NCI-H2171 treated with DMSO at 0.1 percent for 48 hours (cell line): ENCODE results near the gene BEND3.
"Not testable (repeated sequence)": the region's sequence is repeated elsewhere in the genome, so short reads cannot be mapped to it uniquely, and the experiment has no call there.

Experiments used
- DNase-seq: peaks from one replicate; lab custom pipeline; 2025; lab: John Stamatoyannopoulos, UW

The BEND3 gene

DNA sequence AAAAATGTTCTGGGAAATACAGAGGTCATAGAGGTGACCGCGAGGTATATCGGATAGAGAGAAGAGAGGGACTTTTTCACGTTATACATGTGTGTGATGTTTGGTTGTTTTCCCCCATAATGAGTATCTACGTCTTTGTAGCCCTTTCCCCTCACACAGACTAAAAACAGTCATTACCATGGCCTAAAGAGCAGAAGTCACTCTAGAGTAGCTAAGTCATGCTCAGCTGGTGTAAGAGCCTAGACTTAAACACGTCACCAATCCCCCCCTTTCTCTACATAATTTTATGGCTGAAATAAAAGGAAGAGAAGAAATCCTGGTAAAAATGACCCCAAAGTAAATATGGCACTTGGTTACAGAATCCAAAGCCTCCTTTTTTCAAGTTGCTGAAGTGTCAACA is 6.0 kb upstream of the BEND3 start:
- no peak for DNase-seq

- DNase-seq: no peak
Observed at GRCh38 chr6:107120404-107120803, 5.1 kb upstream of the BEND3 start.

- no peak for DNase-seq
Observed at GRCh38 chr6:107118976-107119375, 3.7 kb upstream of the BEND3 start.

DNA sequence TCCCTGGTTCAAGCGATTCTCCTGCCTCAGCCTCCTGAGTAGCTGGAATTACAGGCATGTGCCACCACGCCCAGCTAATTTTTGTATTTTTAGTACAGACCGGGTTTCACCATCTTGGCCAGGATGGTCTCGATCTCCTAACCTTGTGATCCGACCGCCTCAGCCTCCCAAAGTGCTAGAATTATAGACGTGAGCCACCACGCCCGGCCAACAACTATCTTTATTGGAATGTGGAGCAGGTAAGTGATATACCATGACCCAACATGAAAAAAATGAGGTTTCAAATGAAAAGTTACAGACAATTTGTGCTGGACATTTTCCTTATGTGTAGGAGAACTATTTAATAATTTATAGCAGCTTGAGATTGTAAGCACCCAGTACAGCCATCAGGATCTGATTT is 3.2 kb upstream of the BEND3 start:
- DNase-seq: not testable (repeated sequence)

- no peak for DNase-seq
Observed at GRCh38 chr6:107116931-107117330, 1.6 kb upstream of the BEND3 start.

GRCh38 chr6:107116328-107116892 is 1.1 kb upstream of the BEND3 start:
- peak; percentile 78 for DNase-seq

- DNase-seq: peak; percentile 78
Observed at GRCh38 chr6:107115695-107116327, 496 bp upstream of the BEND3 start.

- peak; percentile 79 for DNase-seq
Observed at GRCh38 chr6:107114213-107114925, 946 bp downstream of the BEND3 start.

DNA sequence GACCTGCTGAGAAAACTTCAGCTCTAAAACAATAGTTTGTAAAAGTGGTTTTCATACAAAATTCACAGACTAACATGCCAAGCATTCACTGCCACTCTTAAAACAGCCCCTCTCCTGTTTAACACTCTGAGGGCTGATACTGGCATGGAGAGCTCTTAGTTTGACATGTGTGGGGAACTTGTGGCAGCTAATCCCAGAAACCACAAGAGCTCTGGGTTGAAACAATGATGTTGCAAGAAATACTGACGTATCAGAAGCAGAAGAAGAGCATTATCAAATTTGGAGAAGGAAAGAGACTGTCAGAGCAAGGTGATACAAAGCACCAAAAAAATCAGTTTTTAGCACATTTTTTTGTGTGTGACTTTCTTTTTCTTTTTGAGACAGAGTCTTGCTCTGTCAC is 5.1 kb downstream of the BEND3 start:
- DNase-seq: no peak

- DNase-seq: no peak
Observed at GRCh38 chr6:107108201-107108890, 7.0 kb downstream of the BEND3 start.

GRCh38 chr6:107107791-107108190 is 7.5 kb downstream of the BEND3 start:
- DNase-seq: no peak

DNA sequence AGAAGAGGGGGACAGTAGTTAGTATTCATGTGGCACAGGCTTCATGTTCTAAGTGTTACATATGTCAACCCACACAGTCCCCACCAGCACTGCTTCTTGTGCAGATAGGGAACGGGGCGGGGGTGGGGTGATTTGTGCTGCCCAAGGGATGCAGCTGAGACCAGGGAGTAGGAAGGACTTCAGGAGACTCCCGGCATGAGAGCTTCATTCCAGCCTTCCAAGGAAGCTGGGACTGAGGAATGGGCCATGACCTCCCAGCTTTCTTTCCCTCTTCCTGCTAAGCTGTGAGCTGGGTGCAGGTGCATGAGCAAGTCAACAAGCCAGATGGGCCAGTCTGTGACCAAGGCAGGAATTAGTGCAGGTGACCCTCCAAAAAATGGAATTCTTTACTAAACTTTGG is 9.2 kb downstream of the BEND3 start:
- no peak for DNase-seq

- no peak for DNase-seq
Observed at GRCh38 chr6:107105511-107106116, 9.7 kb downstream of the BEND3 start.

GRCh38 chr6:107103082-107103481 is 12.2 kb downstream of the BEND3 start:
- no peak for DNase-seq

DNA sequence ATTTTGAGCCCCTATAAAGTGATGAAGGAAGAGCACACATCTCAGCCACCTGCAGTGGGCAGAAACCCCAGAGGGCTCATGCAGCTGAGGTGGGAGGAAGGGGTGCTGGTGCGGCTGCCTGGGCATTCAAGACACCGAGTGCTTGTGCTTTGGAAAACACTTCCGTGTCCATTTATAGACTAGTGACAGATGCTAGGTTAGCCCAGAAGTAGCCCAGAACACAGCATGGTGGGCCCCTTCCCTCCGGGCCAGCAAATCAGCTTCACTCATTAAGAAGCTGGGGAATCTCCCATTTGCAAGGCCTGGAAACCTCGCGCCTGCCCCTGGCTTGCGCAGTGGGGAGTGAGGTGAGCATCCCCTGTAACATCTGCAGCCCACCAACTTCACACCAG is 12.9 kb downstream of the BEND3 start:
- DNase-seq: peak; percentile 14

DNA sequence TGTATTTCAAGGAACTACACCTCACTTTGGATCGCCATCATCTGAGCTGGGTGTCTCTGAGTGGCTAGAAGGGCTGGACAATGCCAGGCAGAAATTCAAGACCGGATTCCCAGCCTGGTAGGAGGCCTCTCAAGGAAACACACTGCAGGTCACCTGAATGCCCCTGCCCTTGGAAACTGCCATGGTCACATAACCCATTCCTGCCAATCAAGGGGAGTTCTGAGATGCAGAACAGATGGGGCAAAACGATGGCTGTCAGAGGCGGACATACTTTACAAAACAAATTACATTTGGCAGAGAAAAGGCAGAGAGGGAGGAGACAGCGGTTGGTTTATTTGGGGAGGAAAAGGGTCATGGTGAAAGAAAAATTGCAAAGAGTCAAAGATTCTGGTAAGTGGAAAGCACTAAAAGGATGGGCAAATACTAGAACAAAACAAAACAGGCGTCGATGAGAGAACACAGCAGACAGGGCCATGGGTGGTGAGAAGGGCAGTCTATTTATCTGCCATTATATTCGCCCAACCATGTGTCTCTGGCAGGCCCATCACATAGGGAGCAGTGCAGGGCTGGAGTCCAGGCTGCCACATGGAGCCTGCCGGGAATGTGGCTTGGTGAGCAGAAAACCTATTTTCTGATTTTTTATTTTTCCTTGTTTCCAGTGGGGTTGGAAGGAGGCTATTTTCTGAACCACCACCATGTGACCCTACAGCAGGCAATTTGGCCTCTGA is 13.5 kb downstream of the BEND3 start:
- no peak for DNase-seq

DNA sequence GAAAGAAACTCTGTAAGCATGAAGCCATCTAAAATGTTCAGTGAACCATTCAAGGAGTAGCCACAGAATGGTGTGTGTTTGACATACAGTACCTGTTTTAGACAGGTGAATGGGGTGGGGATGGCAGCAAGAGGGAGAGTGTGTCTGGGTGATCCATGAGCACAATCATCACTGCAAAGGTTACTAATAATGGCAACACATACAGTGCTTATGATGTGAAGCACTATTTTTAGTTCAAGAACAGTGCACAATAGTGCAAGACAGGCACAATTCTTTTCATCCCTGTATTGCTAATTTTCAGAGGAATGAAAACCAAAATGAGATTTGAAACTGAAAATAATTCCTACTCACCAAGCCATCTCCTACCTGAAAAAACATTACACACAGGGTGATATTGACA is 14.1 kb downstream of the BEND3 start:
- no peak for DNase-seq

DNA sequence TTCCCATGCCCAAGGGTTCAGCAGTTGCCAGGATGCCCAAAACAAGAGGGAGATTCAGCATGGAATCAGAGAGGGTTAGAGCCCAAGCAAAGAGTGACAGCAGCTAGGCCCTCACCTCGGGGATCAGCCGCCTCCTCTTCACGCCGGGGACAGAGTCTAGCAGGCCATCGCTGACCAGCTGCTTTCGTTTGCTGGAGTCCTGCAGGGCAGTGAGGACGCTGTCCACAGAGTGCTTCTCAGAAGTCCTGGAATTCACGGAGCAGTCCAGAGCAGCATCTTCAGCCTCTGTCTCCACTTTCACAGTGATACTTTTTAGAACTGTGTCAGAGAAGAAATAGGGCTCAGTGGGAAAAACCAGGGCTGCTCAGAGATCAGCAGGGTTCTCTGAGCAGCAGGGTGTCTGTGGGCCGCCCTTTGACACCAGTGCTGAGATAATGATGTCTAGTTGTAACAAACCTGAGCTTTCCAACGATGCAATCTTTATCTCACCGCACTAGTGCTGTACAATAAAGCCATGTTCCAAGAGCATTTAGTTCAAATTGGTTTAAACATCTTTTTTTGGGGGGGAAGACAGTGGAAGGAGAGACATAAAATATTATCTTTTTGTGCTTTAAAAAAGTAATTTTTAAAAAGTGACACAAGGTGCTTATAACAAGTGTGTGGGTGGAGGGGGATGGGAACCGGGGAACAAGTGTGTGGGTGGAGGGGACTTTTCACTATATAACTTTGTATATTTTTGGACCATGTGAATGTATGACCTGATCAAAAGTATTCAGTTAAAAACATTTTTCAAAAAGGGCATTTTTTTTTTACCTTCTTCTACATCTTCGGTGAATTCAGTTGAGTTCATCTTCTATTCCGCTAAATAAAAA is 16.6 kb downstream of the BEND3 start:
- no peak for DNase-seq

DNA sequence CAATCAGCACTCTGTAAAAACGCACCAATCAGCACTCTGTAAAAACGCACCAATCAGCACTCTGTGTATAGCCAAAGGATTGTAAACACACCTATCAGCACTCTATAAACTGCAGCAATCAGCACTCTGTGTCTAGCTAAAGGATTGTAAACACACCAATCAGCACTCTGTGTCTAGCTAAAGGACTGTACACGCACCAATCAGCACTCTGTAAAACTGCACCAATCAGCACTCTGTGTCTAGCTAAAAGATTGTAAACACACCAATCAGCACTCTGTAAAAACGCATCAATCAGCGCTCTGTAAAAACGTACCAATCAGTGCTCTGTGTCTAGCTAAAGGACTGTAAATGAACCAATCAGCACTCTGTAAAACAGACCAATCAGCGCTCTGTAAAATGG is 30.9 kb downstream of the BEND3 start:
- not testable (repeated sequence) for DNase-seq

DNA sequence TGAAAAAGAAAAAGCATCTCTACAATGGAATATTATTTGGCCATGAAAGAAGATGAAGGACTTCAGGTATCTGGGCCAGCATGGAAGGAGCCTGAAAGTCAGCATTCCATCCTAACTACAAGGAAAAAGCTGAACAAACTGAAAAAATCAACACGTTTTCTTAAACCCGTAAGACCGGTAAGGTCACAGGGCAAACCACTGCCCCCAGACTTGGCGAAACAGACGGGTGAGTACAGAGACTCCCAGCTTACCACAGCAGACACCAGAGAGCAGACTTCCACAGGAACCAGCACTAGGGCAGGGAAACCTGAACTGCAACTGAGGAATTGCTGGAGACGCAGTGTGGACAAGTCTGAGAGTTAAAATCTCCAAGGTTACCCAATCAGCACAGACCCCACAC is 31.4 kb downstream of the BEND3 start:
- DNase-seq: no peak
